ENCODE results near the gene CHST6. TPM values are rescaled to one million over a fixed set of nuclear protein-coding genes. Genes with fewer than 3 reads are reported as not detected.

CHST6 gene
- total and polyA plus RNA-seq, 9 of the 15 experiments (the other 6 are each of a cell fraction or from before 2014, with no cell fraction given) = 0.01 to 0.05 (median 0.02) TPM; not detected in 6

GRCh38 chr16:75432828-75433731 is 62.2 kb downstream of the CHST6 start, which contains the start of gene CFDP1 (continued):
- TF ChIP-seq HNRNPLL (IDR thresholded peaks at IDR 0.05; ENCODE audit: low read depth, low read length, poor library complexity, severe bottlenecking) (peak; percentile 52), PML (IDR thresholded peaks at IDR 0.05; ENCODE audit: low read length) (no peak; the same call in 1 of the 2 replicates), BCOR (IDR thresholded peaks at IDR 0.05) (peak; percentile 58; the same call in 1 of the 2 replicates), ZNF212 (CRISPR knock-in tag; IDR thresholded peaks at IDR 0.05) (no peak), BRD9 (IDR thresholded peaks at IDR 0.05; ENCODE audit: low read depth, partially characterized antibody) (no peak), HDGF (IDR thresholded peaks at IDR 0.05) (no peak), ZNF217 (CRISPR knock-in tag; IDR thresholded peaks at IDR 0.05) (no peak), KLF1 (tag; IDR thresholded peaks at IDR 0.05) (peak; percentile 75), AFF4 (CRISPR knock-in tag; IDR thresholded peaks at IDR 0.05) (peak; percentile 64; the same call in 1 of the 2 replicates), RNF219 (CRISPR knock-in tag; IDR thresholded peaks at IDR 0.05) (no peak), MXI1 (IDR thresholded peaks at IDR 0.05; ENCODE audit: low read depth, low read length) (peak; percentile 90), SFPQ (IDR thresholded peaks at IDR 0.05; ENCODE audit: low read depth, low read length) (no peak), BCL6 (CRISPR knock-in tag; IDR thresholded peaks at IDR 0.05) (no peak), FOSL1 (tag; conservative IDR thresholded peaks at IDR 0.05) (no peak), JUND (IDR thresholded peaks at IDR 0.05; ENCODE audit: borderline replicate concordance, low read depth, low read length) (peak; percentile 27; the same call in 1 of the 2 replicates), JUND (tag; IDR thresholded peaks at IDR 0.05; ENCODE audit: borderline replicate concordance, low read depth, low read length) (no peak), PCBP1 (IDR thresholded peaks at IDR 0.05; ENCODE audit: low read depth, low read length, poor library complexity, severe bottlenecking) (no peak), EGR1 (conservative IDR thresholded peaks at IDR 0.05) (peak; percentile 82), CREB5 (CRISPR knock-in tag; IDR thresholded peaks at IDR 0.05) (no peak)

All from K562 (cell line).